GM19467 (cell line): ENCODE data around the gene SMCHD1.
"Not testable (repeated sequence)": the region's sequence is repeated elsewhere in the genome, so short reads cannot be mapped to it uniquely, and the experiment has no call there.

Source experiments
- ATAC-seq: cut with Tn5 transposase; IDR thresholded peaks from one replicate; pipeline ENCODE4 v1.9.1; 2021; ENCODE audit warnings: mild to moderate bottlenecking, moderate library complexity; ENCODE audit not compliant: unreplicated experiment

SMCHD1 gene

GRCh38 chr18:2850816-2851215 lies 195.3 kb downstream of the SMCHD1 start:
- ATAC-seq = no peak

GRCh38 chr18:2851771-2852170 lies 196.2 kb downstream of the SMCHD1 start:
- no peak for ATAC-seq

GRCh38 chr18:2852460-2852859 lies 196.9 kb downstream of the SMCHD1 start:
- ATAC-seq = not testable (repeated sequence)

- ATAC-seq = no peak
Measured at GRCh38 chr18:2853173-2853925, 197.8 kb downstream of the SMCHD1 start.

- no peak for ATAC-seq
Measured at GRCh38 chr18:2853926-2854664, 198.6 kb downstream of the SMCHD1 start.
